Spleen (tissue), 11 donors: ENCODE results near the gene FITM2. TPM values are rescaled to one million over a fixed set of nuclear protein-coding genes. Genes with fewer than 3 reads are reported as not detected.
"Not testable (repeated sequence)": the region's sequence is repeated elsewhere in the genome, so short reads cannot be mapped to it uniquely, and the experiment has no call there.

Source experiments
- DNase-seq: peaks from one replicate; pipeline ENCODE4 v3.0.0-alpha.2; 2020
- H3K27ac ChIP-seq, 8 donors: fragments of 200-600 bp; sonication (generic) in 7 of 8; 1 replicate in 4 of 8; 2 replicates in 4 of 8; pipeline versions ENCODE4 v1.5.0 to v1.8.0; 2016 to 2021; ENCODE audit warnings: inconsistent platforms in 4 of 8, mild to moderate bottlenecking in 4 of 8, moderate library complexity in 1 of 8
- H3K27me3 ChIP-seq, 7 donors: fragments of 200-600 bp; sonication (generic) in 6 of 7; replicated peaks in 1 of 7; 1 replicate in 4 of 7; 2 replicates in 3 of 7; pipeline versions ENCODE4 v1.5.0 to v1.8.0; 2016 to 2021; ENCODE audit warnings: inconsistent platforms in 3 of 7, mild to moderate bottlenecking in 1 of 7
- H3K36me3 ChIP-seq, 6 donors: fragments of 200-600 bp; sonication (generic) in 5 of 6; 1 replicate in 4 of 6; 2 replicates in 2 of 6; pipeline versions ENCODE4 v1.5.0 to v1.8.0; 2016 to 2021; ENCODE audit warnings: inconsistent platforms in 2 of 6
- H3K4me1 ChIP-seq, 6 donors: fragments of 200-600 bp; sonication (generic) in 5 of 6; 1 replicate in 3 of 6; 2 replicates in 3 of 6; pipeline versions ENCODE4 v1.5.0 to v1.8.0; 2016 to 2021; ENCODE audit warnings: inconsistent platforms in 3 of 6
- H3K4me3 ChIP-seq, 8 donors: fragments of 200-600 bp; sonication (generic) in 7 of 8; 1 replicate in 4 of 8; 2 replicates in 4 of 8; pipeline versions ENCODE4 v1.5.0 to v1.8.0; 2016 to 2021; ENCODE audit warnings: inconsistent platforms in 4 of 8, mild to moderate bottlenecking in 4 of 8, moderate library complexity in 2 of 8
- H3K9me3 ChIP-seq, 8 donors: fragments of 200-600 bp; sonication (generic) in 7 of 8; 1 replicate in 4 of 8; 2 replicates in 4 of 8; pipeline versions ENCODE4 v1.5.0 to v1.8.0; 2016 to 2021; ENCODE audit warnings: inconsistent platforms in 4 of 8
- POLR2A ChIP-seq, 3 donors: fragments of 450-650 bp; IDR thresholded peaks; one replicate each; pipeline ENCODE4 v1.5.1; 2017; ENCODE audit warnings: antibody characterized with exemption in 3 of 3, mild to moderate bottlenecking in 1 of 3
- POLR2AphosphoS5 ChIP-seq, 3 donors: sonication (generic); formaldehyde crosslinking; IDR thresholded peaks; one replicate each; pipeline ENCODE4 v1.5.1; 2017; ENCODE audit warnings: antibody characterized with exemption in 3 of 3
- WGBS, 5 donors: extraction: QIAGEN DNeasy Blood & Tissue Kit in 3 of 5; methylation state at CpG; one replicate each; pipeline versions ENCODE4 v1.1.5 to v1.1.7; 2013 to 2018; 5-methylcytosine and 5-hydroxymethylcytosine counted together
- intact Hi-C: fragments of 100-400 bp; cut with DNase I; formaldehyde crosslinking; loops from one replicate; pipeline ENCODE4 v1.15.0; 2023; ENCODE audit warnings: low total_unique reads
- polyA plus RNA-seq, 3 donors: library from polyadenylated mRNA; stranded (reverse); fragments of 200-250 nt; gene quantifications; one replicate each; pipeline ENCODE4 v1.2.1, GENCODE V29; 2013
- total RNA-seq, 7 donors: library from RNA; depleted of rRNA in 3 of 7; stranded (reverse); fragments of >200 nt in 3 of 7; fragmentation: NEBNext Ultra II Directional in 4 of 7; extraction: Animal tissue kit (Norgen Biotek cat#: 25700) in 4 of 7; gene quantifications; one replicate each; pipeline versions ENCODE4 v1.1.0 to v1.2.1, GENCODE V29; 2016 to 2021
- TF ChIP-seq, protein P1 (sequence below), 11 experiments: fragments of 200-600 bp in 7 of 11; fragments of 450-650 bp in 4 of 11; sonication (generic) in 4 of 11; IDR thresholded peaks in 8 of 11; conservative IDR thresholded peaks in 3 of 11; 1 replicate in 7 of 11; 2 replicates in 4 of 11; pipeline versions ENCODE4 v1.4.0 to v1.8.0; 2016 to 2021; ENCODE audit warnings: antibody characterized with exemption in 11 of 11, inconsistent platforms in 4 of 11, mild to moderate bottlenecking in 1 of 11
- donor health status: healthy with polysubstance abuse.
- donor health status: DM: no; HTN: no; CAD: no; lungs with moderate emphysema.
- donor health status: DM: no; HTN: no; CAD: no.
- donor health status: Bipolar disorder and iron deficiency.
- donor health status: healthy.
- donor health status: DM: no; HTN: no; CAD: no.
- donor health status: DM: yes; HTN: yes; CAD: no.

Gene FITM2
- total and polyA plus RNA-seq, 10 donors: 1.0 to 5.7 (median 4.7) TPM

DNA sequence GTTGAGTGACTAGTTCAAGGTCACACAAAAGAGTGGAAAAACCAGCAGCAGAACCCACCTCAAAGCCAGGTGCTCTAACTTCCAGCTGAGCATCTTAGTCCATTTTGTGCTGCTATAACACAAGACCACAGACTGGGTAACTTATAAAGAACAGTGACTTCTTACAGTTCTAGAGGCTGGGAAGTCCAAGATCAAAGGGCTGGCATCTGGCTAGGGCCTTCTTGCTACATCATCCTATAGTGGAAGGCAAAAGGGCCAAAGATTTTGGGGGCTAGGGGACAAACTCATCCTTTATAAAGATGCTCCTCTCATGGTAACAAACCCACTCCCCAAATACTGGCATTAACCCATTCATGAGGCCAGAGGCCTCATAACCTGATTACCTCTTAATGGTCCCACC, 9.7 kb downstream of the FITM2 start:
- Histone ChIP-seq H3K9me3 (no peaks in the 10 kb centered on the region), H3K4me1 (no peaks in the 10 kb centered on the region), H3K27ac (no peak overlapping the region), H3K36me3 (peaks cover 0 to 22% (median 3%) of the 10 kb centered on the region in 6 donors), H3K4me3 (no peak overlapping the region), H3K27me3 (no peaks in the 10 kb centered on the region)
- TF ChIP-seq POLR2A (IDR thresholded peaks at IDR 0.05) (no peak), POLR2AphosphoS5 (IDR thresholded peaks at IDR 0.05) (no peak)
- TF ChIP-seq, protein P1, sequence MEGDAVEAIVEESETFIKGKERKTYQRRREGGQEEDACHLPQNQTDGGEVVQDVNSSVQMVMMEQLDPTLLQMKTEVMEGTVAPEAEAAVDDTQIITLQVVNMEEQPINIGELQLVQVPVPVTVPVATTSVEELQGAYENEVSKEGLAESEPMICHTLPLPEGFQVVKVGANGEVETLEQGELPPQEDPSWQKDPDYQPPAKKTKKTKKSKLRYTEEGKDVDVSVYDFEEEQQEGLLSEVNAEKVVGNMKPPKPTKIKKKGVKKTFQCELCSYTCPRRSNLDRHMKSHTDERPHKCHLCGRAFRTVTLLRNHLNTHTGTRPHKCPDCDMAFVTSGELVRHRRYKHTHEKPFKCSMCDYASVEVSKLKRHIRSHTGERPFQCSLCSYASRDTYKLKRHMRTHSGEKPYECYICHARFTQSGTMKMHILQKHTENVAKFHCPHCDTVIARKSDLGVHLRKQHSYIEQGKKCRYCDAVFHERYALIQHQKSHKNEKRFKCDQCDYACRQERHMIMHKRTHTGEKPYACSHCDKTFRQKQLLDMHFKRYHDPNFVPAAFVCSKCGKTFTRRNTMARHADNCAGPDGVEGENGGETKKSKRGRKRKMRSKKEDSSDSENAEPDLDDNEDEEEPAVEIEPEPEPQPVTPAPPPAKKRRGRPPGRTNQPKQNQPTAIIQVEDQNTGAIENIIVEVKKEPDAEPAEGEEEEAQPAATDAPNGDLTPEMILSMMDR (IDR thresholded peaks at IDR 0.05 in 8 of 11, conservative IDR thresholded peaks at IDR 0.05 in 3 of 11): no peak
- intact Hi-C loops: no loop called here
- DNase-seq: no peak

DNA sequence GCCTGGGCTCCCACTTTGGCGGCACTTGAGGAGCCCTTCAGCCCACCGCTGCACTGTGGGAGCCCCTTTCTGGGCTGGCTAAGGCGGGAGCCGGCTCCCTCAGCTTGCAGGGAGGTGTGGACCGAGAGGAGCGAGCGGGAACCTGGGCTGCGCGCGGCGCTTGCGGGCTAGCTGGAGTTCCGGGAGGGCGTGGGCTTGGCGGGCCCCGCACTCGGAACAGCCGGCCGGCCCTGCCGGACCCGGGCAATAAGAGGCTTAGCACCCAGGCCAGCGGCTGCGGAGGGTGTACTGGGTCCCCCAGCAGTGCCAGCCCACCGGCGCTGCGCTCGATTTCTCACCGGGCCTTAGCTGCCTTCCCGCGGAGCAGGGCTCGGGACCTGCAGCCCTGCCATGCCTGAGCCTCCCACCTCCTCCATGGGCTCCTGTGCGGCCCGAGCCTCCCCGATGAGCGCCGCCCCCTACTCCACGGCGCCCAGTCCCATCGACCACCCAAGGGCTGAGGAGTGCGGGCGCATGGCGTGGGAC, 11.9 kb downstream of the FITM2 start:
- DNase-seq, H3K4me3 ChIP-seq, intact Hi-C loops, H3K9me3 ChIP-seq, H3K27me3 ChIP-seq, H3K27ac ChIP-seq, H3K36me3 ChIP-seq, H3K4me1 ChIP-seq: not testable (repeated sequence)
- WGBS, 5 donors: 81 to 96% (median 95%) methylated on average over 22 to 42 of the region's 42 CpGs; no CpG with 5 or more reads in 1 of the 5 donors

DNA sequence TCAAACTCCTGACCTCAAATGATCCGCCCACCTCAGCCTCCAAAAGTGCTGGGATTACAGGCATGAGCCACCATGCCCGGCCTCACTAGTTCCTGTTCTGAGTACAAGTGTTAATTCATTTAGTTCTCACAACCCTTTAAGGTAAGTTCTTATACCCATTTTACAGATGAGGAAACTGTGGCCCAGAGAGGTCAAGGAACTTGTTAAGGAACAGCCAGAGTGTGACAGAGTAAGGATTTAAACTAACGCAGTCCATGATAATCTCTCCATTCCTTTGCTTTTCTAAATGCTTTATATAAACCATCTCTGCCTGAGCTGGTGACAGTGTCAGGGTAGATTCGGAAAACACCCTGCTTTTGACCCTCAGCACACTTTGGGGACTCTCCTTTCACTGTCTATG, 13.3 kb downstream of the FITM2 start:
- H3K27me3 ChIP-seq: no peaks in the 10 kb centered on the region
- no peak overlapping the region for H3K27ac ChIP-seq
- H3K4me3 ChIP-seq: no peak overlapping the region
- no peak for TF ChIP-seq POLR2A (IDR thresholded peaks at IDR 0.05)
- TF ChIP-seq, protein P1 (IDR thresholded peaks at IDR 0.05 in 8 of 11, conservative IDR thresholded peaks at IDR 0.05 in 3 of 11): no peak
- TF ChIP-seq POLR2AphosphoS5 (IDR thresholded peaks at IDR 0.05): no peak
- no peaks in the 10 kb centered on the region for H3K4me1 ChIP-seq
- intact Hi-C loops: no loop called here
- no peak for DNase-seq
- 81 to 97% (median 93%) methylated on average over 4 of the region's 4 CpGs for WGBS, 5 donors
- peaks cover 0 to 3% (median 0%) of the 10 kb centered on the region in 6 donors for H3K36me3 ChIP-seq
- H3K9me3 ChIP-seq: no peaks in the 10 kb centered on the region

DNA sequence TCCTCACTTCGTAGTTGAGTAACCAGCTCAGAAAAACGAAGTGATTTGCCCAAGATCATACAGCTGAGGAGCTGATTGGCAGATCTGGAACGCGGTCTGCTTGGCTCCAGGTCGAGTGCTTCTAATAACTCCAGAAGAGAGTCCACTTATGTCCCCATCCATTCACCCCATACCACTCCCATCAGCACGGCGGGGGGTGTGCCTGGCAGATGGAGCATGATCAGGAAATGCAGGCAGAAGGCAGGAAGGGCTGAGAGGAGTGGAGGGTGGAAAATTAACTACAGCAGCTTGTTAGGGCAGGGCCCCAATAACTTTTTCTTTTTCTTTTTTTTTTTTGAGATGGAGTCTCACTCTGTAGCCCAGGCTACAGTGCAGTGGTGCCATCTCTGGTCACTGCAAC, 15.0 kb downstream of the FITM2 start:
- H3K4me1 ChIP-seq: no peaks in the 10 kb centered on the region
- TF ChIP-seq, protein P1 (IDR thresholded peaks at IDR 0.05 in 8 of 11, conservative IDR thresholded peaks at IDR 0.05 in 3 of 11): no peak
- TF ChIP-seq POLR2A (IDR thresholded peaks at IDR 0.05): no peak
- no peak for TF ChIP-seq POLR2AphosphoS5 (IDR thresholded peaks at IDR 0.05)
- no peaks in the 10 kb centered on the region for H3K27me3 ChIP-seq
- no peak overlapping the region for H3K27ac ChIP-seq
- intact Hi-C loops: no loop called here
- H3K4me3 ChIP-seq: no peak overlapping the region
- DNase-seq: no peak
- H3K36me3 ChIP-seq: peaks cover 0 to 3% (median 0%) of the 10 kb centered on the region in 6 donors
- no peaks in the 10 kb centered on the region for H3K9me3 ChIP-seq
- WGBS, 5 donors: 62 to 78% (median 68%) methylated on average over 7 of the region's 7 CpGs

DNA sequence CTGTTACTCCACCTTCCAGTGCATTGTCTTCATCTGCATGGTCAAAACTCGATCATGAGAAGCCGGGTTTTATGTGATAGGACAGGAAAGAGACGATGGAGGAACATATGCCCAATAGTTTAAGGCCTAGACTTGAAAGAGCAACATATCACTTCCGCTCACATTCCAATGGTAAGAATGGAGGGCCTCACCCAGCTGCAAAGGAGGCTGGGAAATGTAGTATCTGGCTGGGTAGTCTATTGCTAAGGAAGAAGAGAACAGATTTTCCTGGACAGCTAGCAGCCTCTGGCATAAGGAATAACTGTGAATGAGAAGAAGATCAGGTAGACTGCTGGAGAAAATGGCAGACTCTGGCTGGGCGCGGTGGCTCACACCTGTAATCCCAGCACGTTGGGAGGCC, 19.2 kb downstream of the FITM2 start:
- H3K4me3 ChIP-seq: no peak overlapping the region
- H3K36me3 ChIP-seq: peaks cover 0 to 12% (median 0%) of the 10 kb centered on the region in 6 donors
- TF ChIP-seq, protein P1 (IDR thresholded peaks at IDR 0.05 in 8 of 11, conservative IDR thresholded peaks at IDR 0.05 in 3 of 11): no peak
- no peak for TF ChIP-seq POLR2AphosphoS5 (IDR thresholded peaks at IDR 0.05)
- no peak for TF ChIP-seq POLR2A (IDR thresholded peaks at IDR 0.05)
- H3K27me3 ChIP-seq: no peaks in the 10 kb centered on the region
- DNase-seq: no peak
- intact Hi-C loops: no loop called here
- 90 to 96% (median 93%) methylated on average over 7 of the region's 7 CpGs for WGBS, 5 donors
- peaks cover 0 to 8% (median 0%) of the 10 kb centered on the region in 8 donors for H3K9me3 ChIP-seq
- no peak overlapping the region for H3K27ac ChIP-seq
- no peaks in the 10 kb centered on the region for H3K4me1 ChIP-seq
